G401 (cell line): ENCODE results near the gene SHB. TPM values are rescaled to one million over a fixed set of nuclear protein-coding genes. Genes with fewer than 3 reads are reported as not detected.
A peak's percentile ranks its signal among the peaks of the same experiment; 100 is the strongest.

Experiments
- DNase-seq: peaks from one replicate; pipeline ENCODE4 v3.0.0-alpha.2; 2015; ENCODE audit warnings: low spot score
- in situ Hi-C: cut with HindIII; loops from 2 replicates; pipeline ENCODE4 v1.10.0; 2016; ENCODE audit warnings: low sequenced_read_pairs, mixed read lengths
- total RNA-seq: library from RNA; depleted of rRNA; stranded (reverse); fragments of >200 nt; shearing (Covaris generic); gene quantifications from 2 replicates; pipeline ENCODE4 v1.2.3, GENCODE V29; 2014

SHB gene
- total RNA-seq, 1 experiment from 2014 or later: 18.4 TPM

DNA sequence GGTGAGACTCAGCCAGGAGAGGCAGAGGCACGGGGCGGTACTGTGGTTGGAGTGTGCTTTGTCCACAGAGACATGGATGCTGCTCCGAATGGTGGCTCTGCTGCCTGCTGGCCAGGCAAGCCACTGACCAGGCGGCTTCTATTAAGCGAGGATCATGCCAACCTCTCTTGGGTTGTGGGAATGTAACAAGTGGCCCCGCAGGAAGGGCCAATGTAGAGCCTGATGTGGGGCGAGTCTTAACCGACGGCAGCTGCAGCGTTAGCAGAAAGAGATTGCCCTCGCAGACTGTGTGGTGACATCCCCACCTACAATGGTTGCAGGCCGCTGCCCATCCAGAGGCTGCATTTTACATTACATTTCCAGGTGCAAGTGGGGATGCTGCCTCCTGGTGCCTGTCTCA lies 118.5 kb downstream of the SHB start:
- no peak for DNase-seq
- in situ Hi-C loops: no loop called here

- DNase-seq: no peak
- in situ Hi-C loops: no loop called here
These were observed 119.5 kb downstream of the SHB start for GRCh38 chr9:37949576-37949975.

- no peak for DNase-seq
- in situ Hi-C loops: no loop called here
These were observed 120.5 kb downstream of the SHB start for GRCh38 chr9:37948417-37948980.

DNA sequence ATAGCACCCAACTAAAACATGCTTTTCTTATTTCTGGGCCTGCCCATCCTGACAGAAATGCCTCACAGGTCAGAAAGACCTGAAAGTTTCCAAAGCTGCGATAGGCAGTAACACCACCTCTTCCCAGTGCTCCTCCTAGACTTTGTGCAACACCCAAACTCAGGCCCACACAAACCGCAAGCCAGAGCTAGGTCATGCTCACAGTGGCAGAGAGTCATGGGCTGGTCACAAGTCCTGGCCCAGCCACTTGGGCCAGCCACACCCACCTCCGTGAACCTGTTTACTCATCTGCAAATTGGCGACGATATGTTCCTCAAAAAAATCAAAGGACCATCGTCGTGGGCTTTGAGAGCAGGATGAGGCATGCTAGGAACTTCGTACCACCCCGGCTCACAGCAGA lies 121.0 kb downstream of the SHB start:
- DNase-seq: no peak
- in situ Hi-C loops: no loop called here

- DNase-seq: no peak
- in situ Hi-C loops: no loop called here
These were observed 121.6 kb downstream of the SHB start for GRCh38 chr9:37947471-37947870.

- in situ Hi-C loops: no loop called here
- no peak for DNase-seq
These were observed 122.1 kb downstream of the SHB start for GRCh38 chr9:37946971-37947370.

DNA sequence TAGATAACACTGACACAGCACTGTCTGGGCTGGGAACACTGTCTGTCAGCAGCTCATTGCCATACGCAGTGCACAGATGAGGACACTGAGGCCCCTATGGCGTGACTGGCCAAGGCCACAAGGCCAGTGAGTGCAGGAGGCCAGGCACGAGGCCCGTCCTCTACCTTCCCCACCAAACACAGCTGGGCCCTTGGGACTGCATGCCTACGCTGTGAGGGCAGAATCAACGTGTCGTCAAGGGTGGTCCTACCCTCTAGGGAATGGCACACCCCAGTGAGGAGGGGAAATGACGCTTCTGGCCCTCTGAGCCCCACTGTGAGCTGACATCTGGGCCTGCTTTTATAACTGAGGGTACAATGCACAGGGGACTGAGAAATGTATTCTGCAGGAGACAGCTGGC lies 123.0 kb downstream of the SHB start:
- DNase-seq: no peak
- in situ Hi-C loops: no loop called here

- no peak for DNase-seq
- in situ Hi-C loops: no loop called here
These were observed 124.2 kb downstream of the SHB start for GRCh38 chr9:37944671-37945481.

DNA sequence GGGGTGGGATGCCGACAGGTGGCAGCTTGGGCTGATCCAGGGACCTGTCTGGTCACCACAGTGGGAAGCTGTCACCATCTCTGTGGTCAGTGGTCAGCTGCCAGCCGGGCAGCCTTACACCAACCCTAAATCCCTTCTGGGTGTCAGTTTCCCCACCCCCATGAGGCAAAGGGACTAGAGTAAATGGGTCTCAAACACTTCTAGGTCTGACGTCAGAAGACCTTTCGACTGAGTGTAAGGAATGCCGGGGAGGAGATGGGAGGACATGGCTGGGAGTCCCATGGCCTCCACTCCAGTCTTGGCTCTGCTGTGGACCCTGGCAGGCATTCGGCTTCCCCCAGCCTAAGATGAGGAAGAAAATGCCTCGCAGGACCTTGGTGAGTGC lies 124.8 kb downstream of the SHB start:
- DNase-seq: no peak
- in situ Hi-C loops: no loop called here

- DNase-seq: peak; percentile 18
- in situ Hi-C loops: no loop called here
These were observed 125.4 kb downstream of the SHB start for GRCh38 chr9:37943345-37944265.

GRCh38 chr9:37942621-37943344 lies 126.2 kb downstream of the SHB start:
- DNase-seq: no peak
- in situ Hi-C loops: no loop called here

DNA sequence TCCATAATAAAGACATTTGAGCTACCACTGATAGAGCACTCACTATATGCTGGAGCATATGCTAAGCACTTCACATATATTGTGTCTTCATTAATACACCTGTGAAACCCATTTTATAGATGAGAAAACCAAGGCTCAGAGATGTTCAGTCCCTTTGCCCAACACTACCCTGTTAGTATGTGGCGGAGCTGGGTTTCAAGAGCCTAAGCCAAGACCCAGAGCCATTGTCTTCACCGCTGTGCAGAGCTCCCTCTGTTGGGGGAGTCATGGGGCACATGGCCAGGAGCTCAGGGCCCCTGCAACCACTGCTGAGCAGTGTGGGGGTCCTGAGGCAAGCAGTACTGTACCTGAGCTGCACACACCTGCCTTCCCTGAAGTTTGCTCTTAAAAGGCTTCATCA lies 127.8 kb downstream of the SHB start:
- DNase-seq: no peak

GRCh38 chr9:37939575-37940095 lies 129.4 kb downstream of the SHB start:
- in situ Hi-C loops: no loop called here

More for the DNA sequence above, 127.8 kb downstream of the SHB start:
- in situ Hi-C loops: no loop called here

DNA sequence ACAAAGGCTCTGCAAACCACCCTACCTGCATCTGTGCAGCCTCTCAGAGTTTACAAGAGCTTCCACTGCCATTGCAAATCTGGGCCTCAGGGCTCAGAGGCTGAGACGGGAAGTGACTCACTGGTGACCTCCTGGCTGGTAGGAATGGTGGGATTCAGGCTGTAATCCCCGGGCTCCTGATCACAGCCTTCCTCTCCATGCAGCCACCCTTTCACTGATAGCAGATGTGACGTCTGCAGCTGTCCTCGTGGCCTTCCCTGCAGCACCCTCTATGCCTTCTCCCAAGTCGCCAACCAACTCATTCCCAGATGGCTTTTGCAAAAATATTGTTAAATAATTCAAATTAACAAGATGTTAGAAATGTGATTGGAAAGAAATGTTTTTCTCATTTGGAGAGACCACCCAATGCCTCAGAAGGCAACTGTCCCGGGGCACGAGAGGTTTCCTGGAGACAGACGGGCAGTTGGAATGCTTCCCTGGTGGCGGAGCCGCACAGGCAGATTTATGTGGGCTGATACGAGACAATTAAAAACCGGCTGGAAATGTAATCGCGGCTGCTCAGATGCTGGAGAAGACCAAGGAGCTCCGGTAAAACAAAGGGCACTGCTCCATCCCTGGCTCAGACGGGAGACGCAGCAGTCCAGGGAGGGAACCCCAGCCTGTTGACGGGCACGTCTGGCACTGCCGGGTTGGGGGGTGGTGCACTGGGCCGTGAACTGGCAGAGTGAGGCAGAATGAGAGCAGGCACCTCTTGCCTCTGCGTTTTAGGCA lies 130.7 kb downstream of the SHB start:
- no peak for DNase-seq
- in situ Hi-C loops: no loop called here

More at GRCh38 chr9:37939575-37940095, 129.4 kb downstream of the SHB start:
- DNase-seq: no peak

DNA sequence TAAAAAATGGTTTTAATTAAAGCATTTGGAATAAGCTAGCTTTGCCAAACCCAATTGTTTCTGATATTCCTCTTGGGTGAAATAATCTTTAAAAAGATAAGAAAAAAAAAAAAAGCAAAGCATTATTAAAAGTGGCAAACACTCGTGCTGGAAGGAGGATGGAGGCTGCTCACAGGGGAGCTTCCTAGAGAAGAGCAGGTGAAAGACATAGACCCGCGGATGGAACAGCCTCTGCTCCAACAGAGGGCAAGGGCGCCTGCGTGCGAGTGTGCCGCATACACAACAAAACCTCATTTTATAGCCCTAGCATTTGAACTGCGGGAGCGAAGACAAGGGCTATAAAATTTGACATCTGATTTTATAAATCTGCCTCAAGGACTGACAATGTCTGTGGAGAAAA lies 131.7 kb downstream of the SHB start:
- in situ Hi-C loops: no loop called here
- DNase-seq: no peak

DNA sequence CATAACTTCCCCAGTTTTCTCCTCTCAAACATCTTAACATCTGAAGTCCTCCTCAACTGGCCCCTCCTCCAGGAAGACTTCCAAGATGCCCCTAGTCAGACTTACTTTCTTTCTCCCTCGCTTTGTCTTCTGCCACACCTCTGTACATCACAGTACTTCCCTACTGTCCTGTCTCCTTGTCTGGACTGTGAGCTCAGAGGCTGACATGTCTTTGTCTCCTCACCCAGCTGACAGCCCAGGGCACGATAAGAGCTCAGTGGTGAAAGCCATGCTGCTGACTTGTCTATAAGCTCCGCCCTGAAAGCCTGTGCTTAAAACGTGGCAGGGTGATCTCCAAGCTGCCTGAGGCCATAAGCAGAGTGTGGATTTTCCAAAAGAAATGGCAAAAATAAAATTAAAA lies 132.1 kb downstream of the SHB start:
- in situ Hi-C loops: no loop called here
- no peak for DNase-seq

DNA sequence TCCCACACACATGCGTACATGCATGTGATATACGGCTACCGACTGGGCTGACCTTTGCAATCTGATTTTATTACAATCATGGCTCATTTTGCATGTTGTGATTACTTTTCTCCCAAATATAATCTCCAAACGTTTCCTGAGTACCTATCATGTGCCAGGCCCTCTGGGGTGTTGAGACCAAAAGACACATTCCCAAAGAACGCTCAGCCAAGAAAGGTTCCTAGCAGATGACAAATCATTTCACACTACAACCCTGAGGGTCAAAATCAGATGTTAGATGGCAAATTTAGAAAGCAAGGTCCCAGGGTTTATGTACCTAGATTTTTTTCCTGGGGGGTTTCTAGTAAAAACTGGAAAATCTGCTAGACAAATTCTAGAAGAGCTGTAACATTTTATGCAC lies 132.7 kb downstream of the SHB start:
- in situ Hi-C loops: no loop called here
- DNase-seq: no peak

GRCh38 chr9:37935096-37935495 lies 133.9 kb downstream of the SHB start:
- no peak for DNase-seq
- in situ Hi-C loops: no loop called here
